CD8-positive, alpha-beta memory T cell (primary cell): ENCODE measurements around the gene BCKDHA. TPM values are rescaled to one million over a fixed set of nuclear protein-coding genes. Genes with fewer than 3 reads are reported as not detected.

ENCODE experiments used
- CTCF ChIA-PET: fragments of 350-600 bp; sonication (Branson Sonifier 250); formaldehyde crosslinking; loops from one replicate; lab custom pipeline; 2021; ENCODE audit warnings: antibody characterized with exemption; lab: Charles Lee
- POLR2A ChIA-PET: fragments of 350-600 bp; sonication (Branson Sonifier 250); formaldehyde crosslinking; loops from one replicate; lab custom pipeline; 2021; ENCODE audit warnings: antibody characterized with exemption; lab: Charles Lee
- DNase-seq, 5 donors: peaks; one replicate each; pipeline versions ENCODE4 v3.0.0 to v3.0.0-alpha.2; 2020 to 2022; ENCODE audit warnings: mixed read lengths in 1 of 5
- H3K27ac ChIP-seq: one replicate; pipeline ENCODE4 v1.7.0; 2013; ENCODE audit warnings: low read depth, mild to moderate bottlenecking, low read length, moderate library complexity
- H3K27me3 ChIP-seq: 2 replicates; pipeline ENCODE4 v1.7.0; 2013; ENCODE audit warnings: low read length, mild to moderate bottlenecking; ENCODE audit not compliant: insufficient read depth, poor library complexity, severe bottlenecking
- H3K36me3 ChIP-seq: 2 replicates; pipeline ENCODE4 v1.7.0; 2013; ENCODE audit warnings: mild to moderate bottlenecking, low read length, moderate library complexity; ENCODE audit not compliant: insufficient read depth
- H3K4me1 ChIP-seq: 2 replicates; pipeline ENCODE4 v1.7.0; 2013; ENCODE audit warnings: mild to moderate bottlenecking, low read length, moderate library complexity; ENCODE audit not compliant: insufficient read depth
- H3K4me3 ChIP-seq: 2 replicates; pipeline ENCODE4 v1.7.0; 2013; ENCODE audit warnings: mild to moderate bottlenecking, low read length
- H3K9me3 ChIP-seq: 2 replicates; pipeline ENCODE4 v1.7.0; 2013; ENCODE audit warnings: mild to moderate bottlenecking, low read length
- H3K27ac Mint-ChIP-seq, 8 donors: one replicate each; pipeline ENCODE4 v1.8.0; 2020 to 2021; ENCODE audit warnings: mixed read lengths in 8 of 8, mild to moderate bottlenecking in 6 of 8, inconsistent platforms in 3 of 8, moderate library complexity in 3 of 8
- H3K27me3 Mint-ChIP-seq, 2 donors: one replicate each; pipeline ENCODE4 v1.8.0; 2020 to 2021; ENCODE audit warnings: mixed read lengths in 2 of 2, mild to moderate bottlenecking in 1 of 2, moderate library complexity in 1 of 2
- H3K36me3 Mint-ChIP-seq, 3 donors: one replicate each; pipeline ENCODE4 v1.8.0; 2020 to 2021; ENCODE audit warnings: mixed read lengths in 3 of 3, inconsistent platforms in 1 of 3, mild to moderate bottlenecking in 1 of 3
- H3K4me1 Mint-ChIP-seq, 3 donors: one replicate each; pipeline ENCODE4 v1.8.0; 2020 to 2021; ENCODE audit warnings: mixed read lengths in 3 of 3, inconsistent platforms in 1 of 3, mild to moderate bottlenecking in 1 of 3
- H3K4me3 Mint-ChIP-seq, 7 donors: one replicate each; pipeline ENCODE4 v1.8.0; 2020 to 2021; ENCODE audit warnings: mixed read lengths in 7 of 7, mild to moderate bottlenecking in 6 of 7, moderate library complexity in 4 of 7, inconsistent platforms in 2 of 7
- H3K9me3 Mint-ChIP-seq, 5 donors: one replicate each; pipeline ENCODE4 v1.8.0; 2020 to 2022; ENCODE audit warnings: mixed read lengths in 5 of 5, mild to moderate bottlenecking in 3 of 5, moderate library complexity in 2 of 5, inconsistent platforms in 1 of 5
- polyA plus RNA-seq: library from polyadenylated mRNA; unstranded; fragments of 300-500 nt; fragmentation: Illumina TruSeq; gene quantifications from one replicate; pipeline ENCODE4 v1.2.3, GENCODE V29; 2021
- total RNA-seq, 2 experiments: library from RNA; stranded (reverse); gene quantifications; one replicate each; pipeline ENCODE4 v1.2.3, GENCODE V29; 2021

BCKDHA gene
- total and polyA plus RNA-seq, 3 experiments from 2014 or later, result 18.5 to 52.1 (median 23.5) TPM

DNA sequence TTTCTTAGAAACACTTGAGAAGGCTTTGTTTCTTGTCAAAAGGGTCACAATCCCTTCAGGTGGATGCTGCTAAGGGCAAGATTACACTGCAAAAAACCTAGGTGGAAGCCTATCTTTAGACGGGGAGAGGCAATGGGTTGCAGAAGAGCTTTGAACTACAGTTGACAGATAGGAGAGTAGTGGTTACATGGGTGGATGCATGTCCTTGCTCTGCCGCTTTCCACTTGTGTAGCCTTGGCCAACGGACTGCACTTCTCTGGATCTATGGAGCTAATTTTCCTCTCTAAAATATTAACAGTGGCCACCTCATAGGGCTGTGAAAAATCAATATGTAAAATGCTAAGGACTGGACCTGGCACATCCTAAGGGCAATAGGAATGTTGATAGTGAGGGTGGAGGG, 980 bp downstream of the BCKDHA start:
- Mint-ChIP-seq H3K9me3 (no peaks in the 10 kb centered on the region), H3K27ac (peak overlapping the region; percentile 89 to 100 (median 100)), H3K36me3 (peaks cover 0 to 30% (median 0%) of the 10 kb centered on the region in 3 donors), H3K4me1 (peaks cover 46 to 65% (median 53%) of the 10 kb centered on the region in 3 donors), H3K4me3 (peak overlapping the region; percentile 87 to 98 (median 97)), H3K27me3 (no peaks in the 10 kb centered on the region)
- H3K9me3 ChIP-seq, result no peaks in the 10 kb centered on the region
- POLR2A ChIA-PET, result no interaction called here
- H3K4me1 ChIP-seq, result peaks cover 27% of the 10 kb centered on the region
- CTCF ChIA-PET, result no interaction called here
- H3K27me3 ChIP-seq, result no peaks in the 10 kb centered on the region
- peak overlapping the region; percentile 91 for H3K27ac ChIP-seq
- H3K36me3 ChIP-seq, result peaks cover 6% of the 10 kb centered on the region
- H3K4me3 ChIP-seq, result peak overlapping the region; percentile 97
- DNase-seq, result no peak

DNA sequence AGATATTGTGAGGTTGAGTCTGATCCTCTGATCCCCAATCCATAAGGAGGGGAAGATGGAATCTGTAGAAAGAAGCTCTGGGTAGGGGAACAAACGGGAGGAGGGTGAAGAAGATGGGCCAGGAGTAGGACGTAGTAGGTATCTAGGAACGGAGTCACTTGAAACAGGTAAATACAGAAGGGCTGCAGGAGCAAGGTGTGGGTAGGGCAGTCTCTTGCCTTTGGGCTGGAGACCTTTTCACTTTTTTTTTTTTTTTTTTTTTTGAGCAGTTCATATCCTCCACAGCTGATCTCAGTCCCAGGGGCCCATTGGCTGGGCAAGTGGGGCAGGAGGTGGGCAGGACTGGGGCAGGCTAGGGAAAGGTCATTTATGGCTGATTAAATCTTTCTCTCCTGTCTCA, 1.5 kb downstream of the BCKDHA start:
- H3K27ac Mint-ChIP-seq, result peak overlapping the region in 7 of 8 donors; percentile 6 to 100 (median 100)
- H3K9me3 ChIP-seq, result no peaks in the 10 kb centered on the region
- CTCF ChIA-PET, result no interaction called here
- H3K27ac ChIP-seq, result peak overlapping the region; percentile 91
- H3K4me1 Mint-ChIP-seq, result peaks cover 46 to 65% (median 53%) of the 10 kb centered on the region in 3 donors
- peaks cover 6% of the 10 kb centered on the region for H3K36me3 ChIP-seq
- no peak for DNase-seq
- peak overlapping the region; percentile 87 to 98 (median 97) for H3K4me3 Mint-ChIP-seq
- peaks cover 0 to 28% (median 0%) of the 10 kb centered on the region in 3 donors for H3K36me3 Mint-ChIP-seq
- no peaks in the 10 kb centered on the region for H3K27me3 Mint-ChIP-seq
- no peaks in the 10 kb centered on the region for H3K27me3 ChIP-seq
- peaks cover 27% of the 10 kb centered on the region for H3K4me1 ChIP-seq
- no peaks in the 10 kb centered on the region for H3K9me3 Mint-ChIP-seq
- POLR2A ChIA-PET, result interaction anchor here (1.1 kb wide), 1 partner anchor 14 kb away, joined by 3 read pairs; no protein-coding TSS in a partner anchor
- H3K4me3 ChIP-seq, result peak overlapping the region; percentile 97

DNA sequence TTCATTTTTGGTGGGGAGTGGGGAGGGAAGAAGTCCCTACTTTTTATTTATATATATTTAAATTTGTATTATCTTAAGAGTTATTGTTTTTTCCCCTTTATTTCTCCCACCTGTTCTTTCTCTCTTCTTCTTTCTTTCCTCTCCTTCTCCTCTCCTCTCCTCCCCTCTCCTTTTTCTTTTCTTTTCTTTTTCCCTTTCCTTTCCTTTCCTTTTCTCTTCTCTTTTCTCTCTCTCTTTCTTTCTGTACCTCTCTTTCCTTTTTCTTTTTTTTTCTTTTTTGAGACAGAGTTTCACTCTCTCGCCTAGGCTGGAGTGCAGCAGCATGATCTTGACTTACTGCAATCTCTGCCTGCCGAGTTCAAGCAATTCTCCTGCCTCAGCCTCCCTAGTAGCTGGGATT, 1.9 kb downstream of the BCKDHA start:
- Mint-ChIP-seq H3K27me3 (no peaks in the 10 kb centered on the region), H3K36me3 (peaks cover 0 to 28% (median 0%) of the 10 kb centered on the region in 3 donors), H3K27ac (peak overlapping the region in 5 of 8 donors; percentile 36 to 96 (median 73)), H3K4me3 (peak overlapping the region in 6 of 7 donors; percentile 28 to 97 (median 96)), H3K9me3 (no peaks in the 10 kb centered on the region), H3K4me1 (peaks cover 46 to 65% (median 53%) of the 10 kb centered on the region in 3 donors)
- POLR2A ChIA-PET, result interaction anchor here (1.1 kb wide), 1 partner anchor 15 kb away, joined by 3 read pairs; no protein-coding TSS in a partner anchor
- Histone ChIP-seq H3K9me3 (no peaks in the 10 kb centered on the region), H3K4me1 (peaks cover 27% of the 10 kb centered on the region), H3K27me3 (no peaks in the 10 kb centered on the region), H3K36me3 (peaks cover 6% of the 10 kb centered on the region), H3K4me3 (no peak overlapping the region), H3K27ac (no peak overlapping the region)
- DNase-seq, result no peak
- CTCF ChIA-PET, result no interaction called here

DNA sequence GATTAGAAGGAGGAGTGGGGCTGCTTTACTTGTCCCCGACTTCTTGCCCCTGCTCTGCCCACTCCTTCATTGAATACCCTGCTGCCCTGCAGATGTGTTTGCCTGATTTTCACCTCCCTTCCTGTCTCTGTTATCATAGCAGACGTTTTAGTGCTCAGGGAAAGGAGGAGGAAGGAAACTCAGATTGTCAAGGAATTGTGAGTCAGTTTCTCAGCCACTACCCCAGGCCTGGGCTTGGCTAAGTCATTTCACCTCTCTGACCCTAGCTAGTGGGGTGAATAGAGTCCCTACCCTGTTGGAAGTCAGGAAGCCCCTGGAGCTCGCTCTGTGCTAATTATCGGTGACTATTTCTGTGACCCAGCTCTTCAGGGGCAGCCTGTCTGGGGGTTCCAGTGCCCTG, 3.9 kb downstream of the BCKDHA start:
- H3K9me3 ChIP-seq, result no peaks in the 10 kb centered on the region
- POLR2A ChIA-PET, result no interaction called here
- Mint-ChIP-seq H3K27ac (peak overlapping the region in 2 of 8 donors; percentile 63 to 66), H3K9me3 (no peaks in the 10 kb centered on the region), H3K4me1 (peaks cover 35 to 56% (median 41%) of the 10 kb centered on the region in 3 donors), H3K4me3 (peak overlapping the region in 3 of 7 donors; percentile 17 to 51 (median 29)), H3K27me3 (no peaks in the 10 kb centered on the region), H3K36me3 (peaks cover 0 to 28% (median 0%) of the 10 kb centered on the region in 3 donors)
- no peaks in the 10 kb centered on the region for H3K27me3 ChIP-seq
- no peak overlapping the region for H3K4me3 ChIP-seq
- H3K4me1 ChIP-seq, result peaks cover 14% of the 10 kb centered on the region
- CTCF ChIA-PET, result interaction anchor here (1.2 kb wide), 1 partner anchor 36 kb away, joined by 4 read pairs; no protein-coding TSS in a partner anchor
- DNase-seq, result no peak
- H3K27ac ChIP-seq, result no peak overlapping the region
- peaks cover 6% of the 10 kb centered on the region for H3K36me3 ChIP-seq

- Histone ChIP-seq H3K4me1 (peaks cover 13% of the 10 kb centered on the region), H3K4me3 (no peak overlapping the region), H3K27ac (no peak overlapping the region), H3K9me3 (no peaks in the 10 kb centered on the region), H3K27me3 (no peaks in the 10 kb centered on the region), H3K36me3 (peaks cover 6% of the 10 kb centered on the region)
- ChIA-PET POLR2A (no interaction called here), CTCF (interaction anchor here (1.2 kb wide), 1 partner anchor 36 kb away, joined by 4 read pairs; no protein-coding TSS in a partner anchor)
- Mint-ChIP-seq H3K4me1 (peaks cover 31 to 54% (median 36%) of the 10 kb centered on the region in 3 donors), H3K9me3 (no peaks in the 10 kb centered on the region), H3K4me3 (peak overlapping the region in 1 of 7 donors; percentile 51), H3K27me3 (no peaks in the 10 kb centered on the region), H3K27ac (peak overlapping the region in 2 of 8 donors; percentile 22 to 63), H3K36me3 (peaks cover 0 to 30% (median under 1%) of the 10 kb centered on the region in 3 donors)
- no peak for DNase-seq
Measured at GRCh38 chr19:41402010-41402409, 4.4 kb downstream of the BCKDHA start.

GRCh38 chr19:41403181-41403970, 5.8 kb downstream of the BCKDHA start:
- Mint-ChIP-seq H3K4me3 (peak overlapping the region in 1 of 7 donors; percentile 52), H3K9me3 (no peaks in the 10 kb centered on the region), H3K4me1 (peaks cover 21 to 41% (median 22%) of the 10 kb centered on the region in 3 donors), H3K36me3 (peaks cover 0 to 26% (median 1%) of the 10 kb centered on the region in 3 donors), H3K27ac (peak overlapping the region in 3 of 8 donors; percentile 68 to 84 (median 71)), H3K27me3 (no peaks in the 10 kb centered on the region)
- POLR2A ChIA-PET, result interaction anchor here (0.5 kb wide), 1 partner anchor 39 kb away, joined by 3 read pairs; no protein-coding TSS in a partner anchor
- DNase-seq, result no peak
- Histone ChIP-seq H3K27ac (no peak overlapping the region), H3K4me1 (peaks cover 8% of the 10 kb centered on the region), H3K9me3 (no peaks in the 10 kb centered on the region), H3K36me3 (peaks cover 6% of the 10 kb centered on the region), H3K27me3 (no peaks in the 10 kb centered on the region), H3K4me3 (no peak overlapping the region)
- CTCF ChIA-PET, result no interaction called here

- peaks cover 18 to 43% (median 23%) of the 10 kb centered on the region in 3 donors for H3K4me1 Mint-ChIP-seq
- CTCF ChIA-PET, result no interaction called here
- H3K9me3 Mint-ChIP-seq, result no peaks in the 10 kb centered on the region
- H3K36me3 ChIP-seq, result peaks cover 6% of the 10 kb centered on the region
- no peaks in the 10 kb centered on the region for H3K27me3 Mint-ChIP-seq
- no peak overlapping the region for H3K4me3 ChIP-seq
- no peak overlapping the region for H3K27ac ChIP-seq
- POLR2A ChIA-PET, result interaction anchor here (0.6 to 0.8 kb wide), 2 partner anchors 23 to 57 kb away, joined by 3 read pairs; no protein-coding TSS in a partner anchor
- H3K4me3 Mint-ChIP-seq, result no peak overlapping the region
- DNase-seq, result no peak
- H3K27ac Mint-ChIP-seq, result peak overlapping the region in 2 of 8 donors; percentile 41 to 57
- peaks cover 5% of the 10 kb centered on the region for H3K4me1 ChIP-seq
- no peaks in the 10 kb centered on the region for H3K27me3 ChIP-seq
- peaks cover 0 to 38% (median 1%) of the 10 kb centered on the region in 3 donors for H3K36me3 Mint-ChIP-seq
- H3K9me3 ChIP-seq, result no peaks in the 10 kb centered on the region
Measured at GRCh38 chr19:41405776-41406175, 8.2 kb downstream of the BCKDHA start.
